22Rv1 (cell line): ENCODE data around the gene C17orf50.

Experiments used
- ZFX ChIP-seq: fragments of 450-650 bp; IDR thresholded peaks from 2 replicates; pipeline ENCODE4 v1.6.1; 2017; ENCODE audit warnings: antibody characterized with exemption, borderline replicate concordance
- TF ChIP-seq, protein P1 (sequence below): fragments of 450-650 bp; IDR thresholded peaks from 2 replicates; pipeline ENCODE4 v1.5.1; 2017; ENCODE audit warnings: mild to moderate bottlenecking

DNA sequence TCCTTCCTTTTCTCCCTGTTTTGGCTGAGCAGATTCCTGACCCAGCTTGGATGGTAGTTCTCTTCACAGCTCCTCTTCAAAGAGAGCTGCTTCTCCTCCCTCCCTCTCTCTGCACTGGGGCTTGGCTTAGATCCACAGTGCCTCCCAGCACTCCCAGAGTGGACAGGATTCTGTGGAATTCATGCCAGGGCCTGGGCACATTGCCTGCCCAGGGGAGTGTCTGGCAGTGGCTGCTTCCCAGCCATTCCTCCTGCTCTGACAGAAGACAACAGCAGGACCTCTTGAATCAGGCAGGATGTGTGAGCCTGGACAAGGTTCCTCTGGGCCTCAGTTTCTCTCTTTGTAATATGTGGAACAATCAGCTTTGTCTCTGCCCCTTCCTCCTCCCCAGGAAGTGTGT lies 39.3 kb downstream of the C17orf50 start:
- TF ChIP-seq, protein P1, sequence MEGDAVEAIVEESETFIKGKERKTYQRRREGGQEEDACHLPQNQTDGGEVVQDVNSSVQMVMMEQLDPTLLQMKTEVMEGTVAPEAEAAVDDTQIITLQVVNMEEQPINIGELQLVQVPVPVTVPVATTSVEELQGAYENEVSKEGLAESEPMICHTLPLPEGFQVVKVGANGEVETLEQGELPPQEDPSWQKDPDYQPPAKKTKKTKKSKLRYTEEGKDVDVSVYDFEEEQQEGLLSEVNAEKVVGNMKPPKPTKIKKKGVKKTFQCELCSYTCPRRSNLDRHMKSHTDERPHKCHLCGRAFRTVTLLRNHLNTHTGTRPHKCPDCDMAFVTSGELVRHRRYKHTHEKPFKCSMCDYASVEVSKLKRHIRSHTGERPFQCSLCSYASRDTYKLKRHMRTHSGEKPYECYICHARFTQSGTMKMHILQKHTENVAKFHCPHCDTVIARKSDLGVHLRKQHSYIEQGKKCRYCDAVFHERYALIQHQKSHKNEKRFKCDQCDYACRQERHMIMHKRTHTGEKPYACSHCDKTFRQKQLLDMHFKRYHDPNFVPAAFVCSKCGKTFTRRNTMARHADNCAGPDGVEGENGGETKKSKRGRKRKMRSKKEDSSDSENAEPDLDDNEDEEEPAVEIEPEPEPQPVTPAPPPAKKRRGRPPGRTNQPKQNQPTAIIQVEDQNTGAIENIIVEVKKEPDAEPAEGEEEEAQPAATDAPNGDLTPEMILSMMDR = no peak
- TF ChIP-seq ZFX = no peak
